ENCODE results near the gene CYP11A1. TPM values are rescaled to one million over a fixed set of nuclear protein-coding genes. Genes with fewer than 3 reads are reported as not detected.

Gene CYP11A1
- total and polyA plus RNA-seq, 9 donors: 19.9 to 1,902 (median 32.3) TPM

GRCh38 chr15:74352393-74352910, 15.0 kb downstream of the CYP11A1 start:
- intact Hi-C loops (cut with DNase I): no loop called here
- no peaks in the 10 kb centered on the region for H3K27me3 ChIP-seq
- no peak overlapping the region for H3K4me3 ChIP-seq
- TF ChIP-seq EP300 (IDR thresholded peaks at IDR 0.05) (no peak), POLR2A (IDR thresholded peaks at IDR 0.05) (no peak), CTCF (IDR thresholded peaks at IDR 0.05) (no peak)
- no peaks in the 10 kb centered on the region for H3K36me3 ChIP-seq
- H3K27ac ChIP-seq: no peak overlapping the region
- H3K4me1 ChIP-seq (ENCODE audit: insufficient read depth): peaks cover 7% of the 10 kb centered on the region
- no peaks in the 10 kb centered on the region for H3K9me3 ChIP-seq
- no peak for DNase-seq
- 88 to 93% (median 88%) methylated on average over 3 of the region's 3 CpGs for WGBS, 3 donors

- DNase-seq: no peak
- Histone ChIP-seq H3K9me3 (no peaks in the 10 kb centered on the region), H3K27me3 (no peaks in the 10 kb centered on the region), H3K4me3 (no peak overlapping the region), H3K4me1 (ENCODE audit: insufficient read depth) (peaks cover 6% of the 10 kb centered on the region), H3K36me3 (no peaks in the 10 kb centered on the region), H3K27ac (no peak overlapping the region)
- no peak for TF ChIP-seq POLR2A (IDR thresholded peaks at IDR 0.05)
- TF ChIP-seq EP300 (IDR thresholded peaks at IDR 0.05): no peak
- no peak for TF ChIP-seq CTCF (IDR thresholded peaks at IDR 0.05)
- 11 to 26% (median 21%) methylated on average over 3 of the region's 3 CpGs for WGBS, 3 donors
- intact Hi-C loops (cut with DNase I): no loop called here
These were observed 15.8 kb downstream of the CYP11A1 start for GRCh38 chr15:74351670-74352069.

GRCh38 chr15:74350295-74351275, 16.9 kb downstream of the CYP11A1 start:
- no peaks in the 10 kb centered on the region for H3K9me3 ChIP-seq
- no peak overlapping the region for H3K4me3 ChIP-seq
- no peaks in the 10 kb centered on the region for H3K36me3 ChIP-seq
- intact Hi-C loops (cut with DNase I): no loop called here
- H3K27me3 ChIP-seq: no peaks in the 10 kb centered on the region
- WGBS, 3 donors: 75 to 89% (median 88%) methylated on average over 14 of the region's 14 CpGs
- TF ChIP-seq CTCF (IDR thresholded peaks at IDR 0.05): no peak
- no peak for TF ChIP-seq EP300 (IDR thresholded peaks at IDR 0.05)
- TF ChIP-seq POLR2A (IDR thresholded peaks at IDR 0.05): no peak
- H3K4me1 ChIP-seq (ENCODE audit: insufficient read depth): peaks cover 6% of the 10 kb centered on the region
- H3K27ac ChIP-seq: no peak overlapping the region
- no peak for DNase-seq

GRCh38 chr15:74349241-74349778, 18.1 kb downstream of the CYP11A1 start:
- intact Hi-C loops (cut with DNase I): no loop called here
- 66 to 81% (median 76%) methylated on average over 3 of the region's 3 CpGs for WGBS, 3 donors
- Histone ChIP-seq H3K4me3 (no peak overlapping the region), H3K27me3 (no peaks in the 10 kb centered on the region), H3K4me1 (ENCODE audit: insufficient read depth) (peaks cover 6% of the 10 kb centered on the region), H3K27ac (peak overlapping the region in 1 of 2 donors; percentile 32), H3K9me3 (no peaks in the 10 kb centered on the region), H3K36me3 (no peaks in the 10 kb centered on the region)
- TF ChIP-seq POLR2A (IDR thresholded peaks at IDR 0.05): no peak
- no peak for TF ChIP-seq EP300 (IDR thresholded peaks at IDR 0.05)
- TF ChIP-seq CTCF (IDR thresholded peaks at IDR 0.05): no peak
- no peak for DNase-seq
